Cardiac muscle cell (in vitro differentiated cells and primary cell): Measurements from ENCODE around the gene TYW1. TPM values are rescaled to one million over a fixed set of nuclear protein-coding genes. Genes with fewer than 3 reads are reported as not detected.
"Not testable (repeated sequence)": the region's sequence is repeated elsewhere in the genome, so short reads cannot be mapped to it uniquely, and the experiment has no call there.

Source experiments
- DNase-seq, 2 donors: peaks; one replicate each; pipeline versions ENCODE4 v3.0.0 to v3.0.0-alpha.2; 2010 to 2017; ENCODE audit warnings: low read depth in 1 of 2, low spot score in 1 of 2
- H3K27ac ChIP-seq: fragments of 200-600 bp; sonication (generic); 2 replicates; pipeline ENCODE4 v1.5.1; 2016
- H3K27me3 ChIP-seq: fragments of 200-600 bp; sonication (generic); 2 replicates; pipeline ENCODE4 v1.6.0; 2016; ENCODE audit warnings: control low read depth
- H3K36me3 ChIP-seq: fragments of 200-600 bp; sonication (generic); 2 replicates; pipeline ENCODE4 v1.5.1; 2016; ENCODE audit warnings: control low read depth
- H3K4me1 ChIP-seq: fragments of 200-600 bp; sonication (generic); 2 replicates; pipeline ENCODE4 v1.8.1; 2017; ENCODE audit warnings: low read depth, mild to moderate bottlenecking, mixed run types
- H3K4me3 ChIP-seq: fragments of 200-600 bp; sonication (generic); 2 replicates; pipeline ENCODE4 v1.5.1; 2016; ENCODE audit warnings: mild to moderate bottlenecking
- H3K9me3 ChIP-seq: fragments of 200-600 bp; sonication (generic); 2 replicates; pipeline ENCODE4 v1.5.1; 2017; ENCODE audit warnings: low read depth, mild to moderate bottlenecking, control low read depth
- CTCF ChIP-seq: IDR thresholded peaks from 2 replicates; pipeline ENCODE4 v1.5.1; 2012; ENCODE audit warnings: low read depth, mild to moderate bottlenecking, low read length
- polyA plus RNA-seq: library from polyadenylated mRNA; unstranded; fragments of >200 nt; fragmentation: Nextera tagmentation; extraction: Ambion mirVana; gene quantifications from 2 replicates; pipeline ENCODE4 v1.2.1, GENCODE V29; 2016
- total RNA-seq: library from RNA; depleted of rRNA; stranded (reverse); fragments of >200 nt; gene quantifications from 2 replicates; pipeline ENCODE4 v1.2.3, GENCODE V29; 2016

The TYW1 gene
- total and polyA plus RNA-seq, 2 experiments from 2014 or later: 14.4 to 15.8 TPM

GRCh38 chr7:67139876-67140275, 143.2 kb downstream of the TYW1 start:
- not testable (repeated sequence) for H3K4me3 ChIP-seq, H3K36me3 ChIP-seq, DNase-seq, H3K4me1 ChIP-seq, H3K9me3 ChIP-seq, H3K27ac ChIP-seq, H3K27me3 ChIP-seq

- H3K4me1 ChIP-seq: not testable (repeated sequence)
These were observed 144.4 kb downstream of the TYW1 start for GRCh38 chr7:67141001-67141400.

GRCh38 chr7:67143091-67143786, 146.6 kb downstream of the TYW1 start:
- not testable (repeated sequence) for H3K27me3 ChIP-seq, H3K4me1 ChIP-seq, H3K36me3 ChIP-seq, H3K4me3 ChIP-seq, H3K9me3 ChIP-seq, H3K27ac ChIP-seq
- peak; percentile 5 to 42 for DNase-seq

More at GRCh38 chr7:67141001-67141400, 144.4 kb downstream of the TYW1 start:
- H3K36me3 ChIP-seq, H3K9me3 ChIP-seq, H3K4me3 ChIP-seq, DNase-seq, H3K27ac ChIP-seq, H3K27me3 ChIP-seq: not testable (repeated sequence)

GRCh38 chr7:67145581-67146193, 149.1 kb downstream of the TYW1 start:
- not testable (repeated sequence) for H3K4me1 ChIP-seq, H3K4me3 ChIP-seq, H3K27ac ChIP-seq, H3K36me3 ChIP-seq, H3K27me3 ChIP-seq, H3K9me3 ChIP-seq, DNase-seq

GRCh38 chr7:67149131-67149530, 152.5 kb downstream of the TYW1 start:
- not testable (repeated sequence) for H3K9me3 ChIP-seq, H3K27ac ChIP-seq, H3K4me3 ChIP-seq, H3K4me1 ChIP-seq, DNase-seq, H3K27me3 ChIP-seq, H3K36me3 ChIP-seq

GRCh38 chr7:67154374-67154773, 157.7 kb downstream of the TYW1 start:
- H3K27ac ChIP-seq, H3K4me1 ChIP-seq, H3K4me3 ChIP-seq, H3K9me3 ChIP-seq, DNase-seq, H3K27me3 ChIP-seq, H3K36me3 ChIP-seq: not testable (repeated sequence)

- not testable (repeated sequence) for H3K27me3 ChIP-seq, H3K4me3 ChIP-seq, H3K4me1 ChIP-seq, H3K9me3 ChIP-seq, DNase-seq, H3K36me3 ChIP-seq, H3K27ac ChIP-seq
These were observed 159.4 kb downstream of the TYW1 start for GRCh38 chr7:67156064-67156463.

- H3K4me3 ChIP-seq, H3K27me3 ChIP-seq, H3K4me1 ChIP-seq, H3K9me3 ChIP-seq, H3K36me3 ChIP-seq, H3K27ac ChIP-seq, DNase-seq: not testable (repeated sequence)
These were observed 166.7 kb downstream of the TYW1 start for GRCh38 chr7:67163285-67163684.

- H3K4me1 ChIP-seq, H3K9me3 ChIP-seq, H3K4me3 ChIP-seq, DNase-seq, H3K27me3 ChIP-seq, H3K36me3 ChIP-seq, H3K27ac ChIP-seq: not testable (repeated sequence)
These were observed 174.5 kb downstream of the TYW1 start for GRCh38 chr7:67171151-67171550.

GRCh38 chr7:67176730-67177129, 180.1 kb downstream of the TYW1 start:
- H3K4me1 ChIP-seq, H3K9me3 ChIP-seq, H3K4me3 ChIP-seq, H3K27me3 ChIP-seq, DNase-seq, H3K36me3 ChIP-seq, H3K27ac ChIP-seq: not testable (repeated sequence)
- peak; percentile 51 for TF ChIP-seq CTCF

GRCh38 chr7:67178915-67179688, 182.5 kb downstream of the TYW1 start:
- not testable (repeated sequence) for H3K36me3 ChIP-seq, H3K27ac ChIP-seq, H3K4me3 ChIP-seq, DNase-seq, H3K4me1 ChIP-seq, H3K9me3 ChIP-seq, H3K27me3 ChIP-seq

- not testable (repeated sequence) for H3K9me3 ChIP-seq
- peak; percentile 51 to 88 for DNase-seq
These were observed 186.5 kb downstream of the TYW1 start for GRCh38 chr7:67182956-67183750.

More at GRCh38 chr7:67182956-67183750, 186.5 kb downstream of the TYW1 start:
- H3K36me3 ChIP-seq, H3K27ac ChIP-seq, H3K4me3 ChIP-seq, H3K4me1 ChIP-seq, H3K27me3 ChIP-seq: not testable (repeated sequence)
